AG09309 (cell line): ENCODE measurements around the gene TAOK1.
A peak's percentile ranks its signal among the peaks of the same experiment; 100 is the strongest.

Source experiments
- DNase-seq: peaks from one replicate; pipeline ENCODE4 v3.0.0-alpha.2; 2010; ENCODE audit warnings: low read depth
- H3K4me3 ChIP-seq: 2 replicates; pipeline ENCODE4 v1.5.1; 2011; ENCODE audit warnings: mild to moderate bottlenecking, low read depth, low read length, moderate library complexity; ENCODE audit not compliant: control insufficient read depth
- CTCF ChIP-seq: IDR thresholded peaks from 2 replicates; pipeline ENCODE4 v1.5.1; 2011; ENCODE audit warnings: mild to moderate bottlenecking, low read depth, low read length, inconsistent platforms; ENCODE audit not compliant: insufficient read depth, control insufficient read depth; ENCODE audit errors: missing control alignments

The TAOK1 gene

GRCh38 chr17:29433541-29433940 is 43.4 kb downstream of the TAOK1 start:
- DNase-seq, result no peak
- TF ChIP-seq CTCF, result no peak
- no peak overlapping the region for H3K4me3 ChIP-seq

GRCh38 chr17:29434550-29434949 is 44.4 kb downstream of the TAOK1 start:
- no peak overlapping the region for H3K4me3 ChIP-seq
- no peak for TF ChIP-seq CTCF
- DNase-seq, result no peak

GRCh38 chr17:29442451-29442850 is 52.3 kb downstream of the TAOK1 start:
- TF ChIP-seq CTCF, result no peak
- no peak overlapping the region for H3K4me3 ChIP-seq

GRCh38 chr17:29443041-29443739 is 53.0 kb downstream of the TAOK1 start:
- no peak for TF ChIP-seq CTCF
- no peak for DNase-seq
- no peak overlapping the region for H3K4me3 ChIP-seq

More at GRCh38 chr17:29442451-29442850, 52.3 kb downstream of the TAOK1 start:
- DNase-seq, result no peak

- peak; percentile 13 for DNase-seq
- H3K4me3 ChIP-seq, result no peak overlapping the region
- no peak for TF ChIP-seq CTCF
Measured at GRCh38 chr17:29444589-29444988, 54.4 kb downstream of the TAOK1 start.

- TF ChIP-seq CTCF, result no peak
- H3K4me3 ChIP-seq, result no peak overlapping the region
- no peak for DNase-seq
Measured at GRCh38 chr17:29445844-29446243, 55.7 kb downstream of the TAOK1 start.
